Endothelial cell of umbilical vein (primary cell): ENCODE measurements around the gene SRCIN1. TPM values are rescaled to one million over a fixed set of nuclear protein-coding genes. Genes with fewer than 3 reads are reported as not detected.

Source experiments
- BruUV-seq: library from RNA; stranded (reverse); fragments of 400-500 nt; replicated peaks from 2 replicates; lab custom pipeline; 2021; lab: Mats Ljungman, UMichigan
- CTCF ChIA-PET: fragments of 300-600, 350-600 bp; sonication (Branson Sonifier 250); formaldehyde crosslinking; loops from one replicate; lab custom pipeline; 2021; ENCODE audit warnings: antibody characterized with exemption, inconsistent platforms; lab: Charles Lee
- POLR2A ChIA-PET: fragments of 300-600, 350-600 bp; sonication (Branson Sonifier 250); formaldehyde crosslinking; loops from one replicate; lab custom pipeline; 2021; ENCODE audit warnings: antibody characterized with exemption, inconsistent platforms; lab: Charles Lee
- DNase-seq: peaks from one replicate; pipeline ENCODE4 v3.0.0-alpha.2; 2011; ENCODE audit warnings: low read depth, low spot score
- FAIRE-seq: peaks from 2 replicates; lab custom pipeline; 2011; peaks lifted over from hg19 to GRCh38; lab: Jason Lieb, UNC
- H2AFZ ChIP-seq: 2 replicates; pipeline ENCODE4 v1.6.0; 2012; ENCODE audit warnings: low read depth, low read length, control low read depth, inconsistent platforms
- H3K27ac ChIP-seq: 2 replicates; pipeline ENCODE4 v1.5.1; 2011; ENCODE audit warnings: low read depth, mild to moderate bottlenecking, control low read depth, low read length, moderate library complexity; ENCODE audit not compliant: insufficient read depth
- H3K27me3 ChIP-seq, 2 experiments: 2 replicates each; pipeline versions ENCODE4 v1.6.0 to v1.6.1; 2011; ENCODE audit warnings: low read length in 2 of 2, mixed read lengths in 1 of 2; ENCODE audit not compliant: control insufficient read depth in 2 of 2, insufficient read depth in 2 of 2
- H3K36me3 ChIP-seq, 2 experiments: 2 replicates in 1 of 2; 3 replicates in 1 of 2; pipeline ENCODE4 v1.5.1; 2011; ENCODE audit warnings: low read length in 2 of 2, mild to moderate bottlenecking in 1 of 2, moderate library complexity in 1 of 2; ENCODE audit not compliant: control insufficient read depth in 2 of 2, insufficient read depth in 2 of 2; ENCODE audit errors: extremely low read depth in 1 of 2
- H3K4me1 ChIP-seq: 3 replicates; pipeline ENCODE4 v1.5.1; 2011; ENCODE audit warnings: mild to moderate bottlenecking, low read length; ENCODE audit not compliant: control insufficient read depth, insufficient read depth; ENCODE audit errors: extremely low read depth
- H3K4me2 ChIP-seq: 2 replicates; pipeline ENCODE4 v1.6.1; 2011; ENCODE audit warnings: low read length, control low read depth, mixed read lengths; ENCODE audit not compliant: insufficient read depth
- H3K4me3 ChIP-seq, 3 experiments: fragments of 200-600 bp in 1 of 3; sonication (generic), shearing (Covaris generic) in 1 of 3; replicated peaks in 1 of 3; 2 replicates each; pipeline ENCODE4 v1.5.1; 2011 to 2016; ENCODE audit warnings: control low read depth in 3 of 3, low read length in 3 of 3, mild to moderate bottlenecking in 2 of 3, inconsistent platforms in 1 of 3, low read depth in 1 of 3, moderate library complexity in 1 of 3; ENCODE audit not compliant: insufficient read depth in 1 of 3
- H3K79me2 ChIP-seq: 2 replicates; pipeline ENCODE4 v1.6.0; 2012; ENCODE audit warnings: low read length, inconsistent platforms; ENCODE audit not compliant: control insufficient read depth, insufficient read depth
- H3K9ac ChIP-seq: replicated peaks from 2 replicates; pipeline ENCODE3; 2011; ENCODE audit warnings: low read length, control low read depth; ENCODE audit not compliant: insufficient read depth; ENCODE audit errors: extremely low read depth
- H3K9me1 ChIP-seq: replicated peaks from 3 replicates; pipeline ENCODE4 v1.6.0; 2011; ENCODE audit warnings: mild to moderate bottlenecking, low read length; ENCODE audit not compliant: control insufficient read depth, insufficient read depth; ENCODE audit errors: extremely low read depth
- H3K9me3 ChIP-seq: replicated peaks from 2 replicates; pipeline ENCODE4 v1.5.1; 2012; ENCODE audit warnings: low read length, inconsistent platforms; ENCODE audit not compliant: control insufficient read depth, insufficient read depth
- H4K20me1 ChIP-seq: replicated peaks from 2 replicates; pipeline ENCODE3; 2011; ENCODE audit warnings: mild to moderate bottlenecking, low read length; ENCODE audit not compliant: control insufficient read depth, insufficient read depth; ENCODE audit errors: extremely low read depth
- CTCF ChIP-seq, 2 donors: IDR thresholded peaks; 1 replicate in 1 of 2; 2 replicates in 1 of 2; pipeline ENCODE4 v1.5.1; 2011; ENCODE audit warnings: low read length in 2 of 2, mild to moderate bottlenecking in 2 of 2, moderate library complexity in 2 of 2, control low read depth in 1 of 2, inconsistent platforms in 1 of 2, low read depth in 1 of 2; ENCODE audit not compliant: insufficient read depth in 1 of 2; ENCODE audit errors: extremely low read depth in 1 of 2
- EZH2 ChIP-seq: IDR thresholded peaks from 2 replicates; pipeline ENCODE4 v1.6.1; 2012; ENCODE audit warnings: borderline replicate concordance, low read depth, mild to moderate bottlenecking, moderate library complexity, low read length, inconsistent platforms; ENCODE audit not compliant: severe bottlenecking
- FOS ChIP-seq: IDR thresholded peaks from 2 replicates; pipeline ENCODE4 v1.6.1; 2011; ENCODE audit warnings: mild to moderate bottlenecking, low read length, moderate library complexity, borderline replicate concordance; ENCODE audit not compliant: insufficient read depth
- GATA2 ChIP-seq: IDR thresholded peaks from 2 replicates; pipeline ENCODE4 v1.7.0; 2011; ENCODE audit warnings: low read depth, mild to moderate bottlenecking, moderate library complexity, mixed read lengths, low read length; ENCODE audit not compliant: insufficient read length, insufficient read depth
- JUN ChIP-seq: IDR thresholded peaks from 2 replicates; pipeline ENCODE4 v1.6.1; 2011; ENCODE audit warnings: borderline replicate concordance, low read depth; ENCODE audit not compliant: insufficient read length, insufficient read depth
- MAX ChIP-seq: IDR thresholded peaks from 2 replicates; pipeline ENCODE4 v1.6.1; 2011; ENCODE audit not compliant: insufficient read depth, insufficient read length
- MYC ChIP-seq: IDR thresholded peaks from one replicate; pipeline ENCODE4 v1.6.1; 2011; ENCODE audit warnings: mild to moderate bottlenecking, low read depth, low read length
- POLR2A ChIP-seq: IDR thresholded peaks from 2 replicates; pipeline ENCODE4 v1.6.1; 2012; ENCODE audit warnings: low read depth, mild to moderate bottlenecking, control low read depth, low read length
- POLR2AphosphoS5 ChIP-seq: IDR thresholded peaks from 2 replicates; pipeline ENCODE4 v1.6.1; 2012; ENCODE audit warnings: low read depth, mild to moderate bottlenecking, control low read depth, low read length, moderate library complexity; ENCODE audit not compliant: insufficient read depth
- dilution Hi-C: fragments of 300-500 bp; cut with MboI; formaldehyde crosslinking; loops from one replicate; pipeline ENCODE4 v1.15.0; 2019; ENCODE audit warnings: low sequenced_read_pairs; ENCODE audit not compliant: extremely low pct_ligation_motif_present
- intact Hi-C: fragments of 100-400 bp; cut with micrococcal nuclease; formaldehyde crosslinking; loops from one replicate; pipeline ENCODE4 v1.10.0; 2022
- polyA plus RNA-seq, 4 experiments: library from polyadenylated mRNA; depleted of rRNA in 3 of 4; stranded (reverse) in 3 of 4; unstranded in 1 of 4; fragments of >200 nt; gene quantifications; 2 replicates each; pipeline versions ENCODE4 v1.2.1 to v1.2.3, GENCODE V29; 2011 to 2012; ENCODE audit warnings: missing spikeins in 1 of 4
- total RNA-seq: library from RNA; stranded (reverse); gene quantifications from 2 replicates; pipeline ENCODE4 v1.2.3, GENCODE V29; 2021

Gene SRCIN1
- total and polyA plus RNA-seq, 2 donors (not counting 3 experiments of a cell fraction or from before 2014, with no cell fraction given) = 0.15 to 0.35 TPM

- Histone ChIP-seq H3K4me1 (no peaks in the 10 kb centered on the region), H3K4me3 (no peak overlapping the region), H3K9me3 (no peaks in the 10 kb centered on the region), H3K27ac (no peak overlapping the region), H3K27me3 (peaks cover 56 to 57% of the 10 kb centered on the region in 2 experiments), H3K79me2 (no peaks in the 10 kb centered on the region), H4K20me1 (no peaks in the 10 kb centered on the region), H2AFZ (no peak overlapping the region), H3K9me1 (no peaks in the 10 kb centered on the region), H3K4me2 (no peak overlapping the region), H3K36me3 (no peaks in the 10 kb centered on the region), H3K9ac (no peak overlapping the region)
- dilution Hi-C loops (no loop called here), intact Hi-C loops (no loop called here)
- POLR2A ChIA-PET = no interaction called here
- CTCF ChIA-PET = interaction anchor here (0.9 kb wide), 1 partner anchor 14 kb away, joined by 3 read pairs; no protein-coding TSS in a partner anchor
- DNase-seq = no peak
- no peak for FAIRE-seq
- TF ChIP-seq POLR2AphosphoS5 (no peak), GATA2 (no peak), JUN (no peak), CTCF (IDR thresholded peaks at IDR 0.05; ENCODE audit: extremely low read depth in 1 of 2, insufficient read depth in 1 of 2, low read depth in 1 of 2, low read length in 2 of 2) (no peak), MYC (no peak), MAX (no peak), FOS (no peak), EZH2 (no peak), POLR2A (no peak)
- BruUV-seq = no TSS peak
Observed at GRCh38 chr17:38571833-38572668, 33.7 kb downstream of the SRCIN1 start.
